HG03457 (cell line): ENCODE results near the gene NSUN3.

ENCODE experiments used
- ATAC-seq: cut with Tn5 transposase; IDR thresholded peaks from one replicate; pipeline ENCODE4 v1.9.1; 2021; ENCODE audit warnings: moderate number of reproducible peaks; ENCODE audit not compliant: unreplicated experiment

The NSUN3 gene

DNA sequence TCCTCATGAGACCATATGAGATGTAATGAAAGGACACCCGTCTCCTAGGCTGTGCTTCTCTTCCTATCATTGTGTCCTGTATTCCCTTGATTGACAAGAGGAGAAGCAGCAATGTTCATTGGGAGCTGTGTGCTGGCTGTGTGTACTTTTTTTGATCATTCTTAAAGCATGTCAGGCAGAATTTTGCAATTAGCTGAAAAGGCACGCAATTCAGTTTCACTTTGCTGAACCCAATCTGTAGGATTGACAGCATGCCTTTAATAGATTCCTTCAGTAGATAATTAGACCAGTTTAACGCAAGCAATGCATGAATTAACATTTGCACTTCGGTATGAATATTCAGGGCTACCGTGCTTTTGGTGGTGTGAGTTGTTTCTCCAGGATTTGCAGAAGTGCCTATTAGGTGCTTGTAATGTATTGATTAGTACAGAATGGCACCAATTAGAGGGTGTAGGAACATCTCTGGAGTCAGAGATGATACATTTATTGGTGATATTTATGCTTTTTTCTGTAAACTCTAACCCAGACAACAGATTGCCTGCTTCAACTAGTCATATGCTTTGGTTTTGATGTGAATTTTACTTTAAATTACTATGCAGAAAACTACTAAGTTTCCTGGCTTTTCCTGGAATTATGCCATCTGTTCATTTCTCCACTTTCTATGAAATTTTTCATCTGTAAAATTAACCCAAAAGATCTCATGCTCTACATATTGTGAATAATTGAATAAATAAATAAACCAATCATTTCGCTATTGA, 114.3 kb downstream of the NSUN3 start:
- no peak for ATAC-seq
